Naive B cell (primary cell): Measurements from ENCODE around the gene SRP14. TPM values are rescaled to one million over a fixed set of nuclear protein-coding genes. Genes with fewer than 3 reads are reported as not detected.
A peak's percentile ranks its signal among the peaks of the same experiment; 100 is the strongest.

Experiments
- ATAC-seq, 2 donors: fragments of 150-1000 bp; cut with Tn5 transposase; 2 replicates each; pipeline ENCODE4 v1.10.0; 2021; ENCODE audit warnings: low read depth in 2 of 2, mild to moderate bottlenecking in 2 of 2, moderate library complexity in 2 of 2
- DNase-seq: peaks from one replicate; pipeline ENCODE4 v3.0.0; 2022
- H3K27ac Mint-ChIP-seq, 6 donors: one replicate each; pipeline ENCODE4 v1.8.0; 2020 to 2022; ENCODE audit warnings: mild to moderate bottlenecking in 6 of 6, mixed read lengths in 6 of 6, moderate library complexity in 5 of 6, inconsistent platforms in 2 of 6
- H3K27me3 Mint-ChIP-seq, 3 donors: one replicate each; pipeline ENCODE4 v1.8.0; 2021 to 2022; ENCODE audit warnings: mixed read lengths in 3 of 3, mild to moderate bottlenecking in 1 of 3
- H3K36me3 Mint-ChIP-seq, 2 donors: one replicate each; pipeline ENCODE4 v1.8.0; 2020 to 2022; ENCODE audit warnings: mixed read lengths in 2 of 2, inconsistent platforms in 1 of 2, mild to moderate bottlenecking in 1 of 2
- H3K4me1 Mint-ChIP-seq, 3 donors: one replicate each; pipeline ENCODE4 v1.8.0; 2020 to 2022; ENCODE audit warnings: mixed read lengths in 3 of 3, inconsistent platforms in 1 of 3, mild to moderate bottlenecking in 1 of 3, moderate library complexity in 1 of 3
- H3K4me3 Mint-ChIP-seq, 8 donors: one replicate each; pipeline ENCODE4 v1.8.0; 2020 to 2022; ENCODE audit warnings: mild to moderate bottlenecking in 8 of 8, mixed read lengths in 8 of 8, moderate library complexity in 8 of 8, inconsistent platforms in 2 of 8
- H3K9me3 Mint-ChIP-seq, 7 donors: one replicate each; pipeline ENCODE4 v1.8.0; 2020 to 2022; ENCODE audit warnings: mixed read lengths in 7 of 7, mild to moderate bottlenecking in 5 of 7, inconsistent platforms in 2 of 7, moderate library complexity in 1 of 7
- polyA plus RNA-seq, 6 donors: library from polyadenylated mRNA; unstranded; fragments of 300-500 nt; fragmentation: Illumina TruSeq; gene quantifications; one replicate each; pipeline ENCODE4 v1.2.3, GENCODE V29; 2021; ENCODE audit warnings: low read depth in 6 of 6

SRP14 gene, protein sequence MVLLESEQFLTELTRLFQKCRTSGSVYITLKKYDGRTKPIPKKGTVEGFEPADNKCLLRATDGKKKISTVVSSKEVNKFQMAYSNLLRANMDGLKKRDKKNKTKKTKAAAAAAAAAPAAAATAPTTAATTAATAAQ
- polyA plus RNA-seq, result 1,000 to 10,000 TPM in 1 of 6 donors, 100 to 1,000 TPM in 5; 640 to 1,092 (median 833) TPM

DNA sequence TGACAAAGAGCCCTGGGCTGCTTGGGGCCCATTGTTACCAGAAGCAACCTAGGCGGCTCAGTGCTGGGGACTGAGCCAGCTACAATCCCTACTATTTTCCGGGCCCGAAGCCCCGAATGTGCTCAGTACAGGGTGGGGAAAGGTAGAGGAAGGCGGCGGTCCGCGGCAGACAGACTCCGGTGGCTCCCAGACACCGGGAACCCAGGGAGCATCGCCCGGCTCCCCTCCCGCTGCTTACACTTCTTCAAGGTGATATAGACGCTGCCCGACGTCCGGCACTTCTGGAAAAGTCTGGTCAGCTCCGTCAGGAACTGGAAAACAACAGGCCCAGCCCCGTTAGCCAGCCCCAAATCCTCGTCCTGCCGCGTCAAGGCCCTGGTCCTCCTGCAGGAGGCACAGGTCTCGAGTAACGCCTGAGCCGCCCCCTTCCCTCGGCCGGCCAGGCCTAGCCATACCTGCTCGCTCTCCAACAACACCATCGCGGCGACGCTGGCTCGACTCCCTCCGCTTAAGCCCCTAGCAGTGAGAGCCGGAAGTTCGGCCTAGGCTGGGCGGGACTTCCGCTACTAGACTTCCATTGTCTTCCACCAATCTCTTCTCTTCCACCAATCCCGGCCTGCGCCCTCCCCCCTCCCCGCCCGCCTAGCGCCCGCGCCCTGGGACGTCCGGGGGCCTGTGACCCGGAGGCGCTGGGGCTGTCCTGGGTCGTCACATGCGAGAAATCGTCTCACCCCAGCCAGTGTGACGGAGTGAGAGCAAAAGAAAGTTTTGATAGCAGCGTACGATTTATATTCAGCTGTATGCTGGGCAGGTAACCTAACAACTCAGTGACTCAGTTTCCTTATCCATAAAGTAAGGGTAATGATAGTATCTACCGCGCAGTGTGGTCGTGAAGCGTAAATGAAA, at the start of gene SRP14:
Gene SRP14, minus strand, starts transcription at position 544 of the 906 bp plus-strand sequence. Its CDS starts 65 bp downstream, at position 479.
- DNase-seq, result peak; percentile 91
- no peaks in the 10 kb centered on the region for H3K9me3 Mint-ChIP-seq
- ATAC-seq, result peak; percentile 92 to 94
- H3K4me3 Mint-ChIP-seq, result peak within 1 kb of the TSS; percentile 98 to 100 (median 99)
- peak within 1 kb of the TSS; percentile 98 to 99 (median 99) for H3K27ac Mint-ChIP-seq
- H3K27me3 Mint-ChIP-seq, result no peaks in the 10 kb centered on the region
- peaks cover 8 to 17% of the 10 kb centered on the region in 2 donors for H3K36me3 Mint-ChIP-seq
- H3K4me1 Mint-ChIP-seq, result peaks cover 23 to 36% (median 31%) of the 10 kb centered on the region in 3 donors

DNA sequence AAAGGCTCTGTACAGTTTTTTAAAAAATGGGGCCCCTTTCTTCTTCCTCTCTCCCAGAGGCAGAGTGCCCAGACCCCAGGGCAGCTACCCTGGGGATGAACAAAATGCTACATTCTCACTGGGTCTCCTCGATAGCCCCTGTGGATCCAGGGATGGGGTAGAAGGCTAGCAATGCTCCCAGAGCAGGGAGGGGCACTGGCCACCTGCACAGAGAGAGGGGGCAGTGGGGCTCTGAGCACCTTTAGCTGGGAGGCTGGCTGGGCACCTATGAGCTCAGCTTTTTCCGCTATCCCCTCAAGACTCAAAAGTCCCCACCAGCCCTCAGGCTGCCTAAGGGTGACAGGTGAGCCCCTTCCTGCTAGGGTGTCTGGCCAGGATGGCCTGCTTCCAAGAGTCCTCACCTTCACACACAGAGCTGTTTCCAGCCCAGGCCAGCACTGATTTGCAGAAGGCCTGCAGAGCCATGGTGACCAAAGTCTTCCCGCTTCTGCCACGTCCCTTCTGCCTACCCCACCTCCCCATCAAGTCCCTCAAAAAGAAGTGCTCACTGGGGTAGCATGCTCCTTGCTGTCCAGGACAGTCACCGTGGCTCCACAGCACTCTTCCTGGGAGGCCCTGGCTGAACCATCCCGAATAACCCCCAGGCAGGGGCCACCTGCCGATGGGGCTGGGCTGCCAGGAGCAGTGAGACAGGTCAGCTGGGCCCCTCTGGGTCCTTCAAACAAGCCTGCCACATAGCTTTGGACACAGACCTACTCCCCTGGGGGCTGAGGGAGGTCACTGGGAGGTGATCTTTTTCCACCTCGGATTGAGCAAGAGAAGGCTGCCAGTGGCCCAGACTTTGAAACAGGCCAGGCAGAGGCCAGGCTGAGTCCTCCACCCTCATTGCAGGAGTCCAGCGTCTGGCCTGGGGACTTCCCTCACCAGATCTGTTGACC, 49.3 kb upstream of the SRP14 start:
- no peaks in the 10 kb centered on the region for H3K9me3 Mint-ChIP-seq
- DNase-seq (no peak), ATAC-seq (no peak)
- no peaks in the 10 kb centered on the region for H3K27me3 Mint-ChIP-seq
- peak overlapping the region in 2 of 6 donors; percentile 47 to 84 for H3K27ac Mint-ChIP-seq
- H3K36me3 Mint-ChIP-seq, result peaks cover 0 to 6% of the 10 kb centered on the region in 2 donors
- peaks cover 25 to 69% (median 46%) of the 10 kb centered on the region in 3 donors for H3K4me1 Mint-ChIP-seq
- no peak overlapping the region for H3K4me3 Mint-ChIP-seq

DNA sequence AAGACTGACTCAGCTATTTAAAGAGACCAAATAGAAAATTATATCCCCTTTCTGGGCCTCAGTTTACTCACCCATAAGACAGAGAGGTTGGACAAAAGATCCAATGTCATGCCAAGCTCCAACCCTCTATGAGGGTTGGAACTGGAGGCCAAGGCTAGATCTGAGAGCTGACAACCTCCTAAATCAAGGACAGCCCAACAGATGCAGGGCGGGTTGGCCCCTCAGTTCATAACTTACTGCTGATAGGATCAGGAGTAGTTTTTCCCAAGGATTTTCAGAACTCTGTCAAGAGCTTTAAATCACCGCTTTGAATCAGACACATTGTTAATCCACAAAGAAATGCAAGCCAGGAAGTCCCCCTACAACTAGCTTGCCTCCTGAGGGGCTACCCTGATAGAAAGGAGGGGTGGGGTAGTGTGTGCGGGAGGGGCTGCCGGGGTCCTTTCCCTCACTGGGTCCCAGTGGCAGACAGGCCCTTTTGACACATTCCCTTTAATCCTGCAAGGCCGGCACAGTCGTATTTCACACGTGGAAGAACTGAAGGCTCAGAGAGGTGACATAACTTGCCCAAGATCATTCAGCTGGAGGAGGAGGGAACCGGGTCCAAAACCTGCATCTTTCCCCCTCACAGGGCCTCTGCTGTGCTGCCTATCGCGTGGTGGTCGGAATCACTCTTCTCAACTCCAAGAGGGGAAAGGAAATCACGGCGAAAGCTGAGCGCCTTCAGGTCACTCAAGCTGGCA, 48.3 kb upstream of the SRP14 start:
- H3K9me3 Mint-ChIP-seq, result no peaks in the 10 kb centered on the region
- H3K4me3 Mint-ChIP-seq, result no peak overlapping the region
- H3K27ac Mint-ChIP-seq, result peak overlapping the region in 3 of 6 donors; percentile 34 to 84 (median 71)
- ATAC-seq, result no peak
- no peaks in the 10 kb centered on the region for H3K27me3 Mint-ChIP-seq
- peaks cover 25 to 69% (median 43%) of the 10 kb centered on the region in 3 donors for H3K4me1 Mint-ChIP-seq
- no peak for DNase-seq
- peaks cover 0 to 6% of the 10 kb centered on the region in 2 donors for H3K36me3 Mint-ChIP-seq

DNA sequence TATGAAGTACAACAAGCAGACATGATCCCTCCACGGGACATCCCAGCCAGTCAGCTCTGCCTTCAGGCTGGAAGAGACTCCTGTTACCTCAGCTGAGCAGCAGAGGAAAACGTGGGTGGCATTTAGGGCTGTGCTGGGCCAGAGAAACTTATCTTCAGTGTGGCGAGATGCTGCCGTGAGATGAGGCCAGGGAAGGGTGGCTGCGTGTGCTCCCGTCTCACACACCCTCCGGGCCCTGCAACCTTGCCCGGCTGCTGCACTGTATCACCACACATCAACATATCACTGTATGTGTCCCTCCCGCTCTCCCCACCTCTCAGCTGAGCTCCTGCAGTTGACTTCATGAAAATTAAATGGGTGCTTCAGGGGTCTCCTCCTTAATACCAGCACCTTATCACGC, 46.3 kb upstream of the SRP14 start:
- ATAC-seq (no peak), DNase-seq (no peak)
- Mint-ChIP-seq H3K4me3 (peak overlapping the region in 1 of 8 donors; percentile 37), H3K27ac (no peak overlapping the region), H3K9me3 (no peaks in the 10 kb centered on the region), H3K36me3 (peaks cover 0 to 6% of the 10 kb centered on the region in 2 donors), H3K27me3 (no peaks in the 10 kb centered on the region), H3K4me1 (peaks cover 34 to 75% (median 52%) of the 10 kb centered on the region in 3 donors)

DNA sequence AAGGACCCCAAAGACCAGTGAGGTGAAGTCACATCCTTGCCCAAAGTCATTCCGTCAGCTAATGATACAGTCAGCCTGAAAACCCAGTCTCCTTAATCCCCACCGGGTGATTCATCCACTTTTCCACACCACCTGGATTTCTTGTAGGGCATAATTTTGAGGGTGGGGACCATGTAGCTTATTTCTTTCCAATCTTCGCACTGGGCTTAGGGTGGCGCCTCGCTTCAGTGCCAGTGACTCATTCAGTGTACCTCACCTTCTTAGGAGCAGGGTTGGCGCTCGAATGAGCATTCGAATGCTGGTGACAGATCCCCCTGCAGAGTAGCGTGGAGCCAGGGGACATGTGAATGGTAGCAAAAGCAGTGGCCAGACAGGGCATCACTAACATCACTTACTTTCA, 45.7 kb upstream of the SRP14 start:
- Mint-ChIP-seq H3K27ac (no peak overlapping the region), H3K36me3 (peaks cover 0 to 5% of the 10 kb centered on the region in 2 donors), H3K4me3 (peak overlapping the region in 1 of 8 donors; percentile 12), H3K27me3 (no peaks in the 10 kb centered on the region), H3K4me1 (peaks cover 36 to 73% (median 56%) of the 10 kb centered on the region in 3 donors), H3K9me3 (no peaks in the 10 kb centered on the region)
- ATAC-seq (no peak), DNase-seq (no peak)

DNA sequence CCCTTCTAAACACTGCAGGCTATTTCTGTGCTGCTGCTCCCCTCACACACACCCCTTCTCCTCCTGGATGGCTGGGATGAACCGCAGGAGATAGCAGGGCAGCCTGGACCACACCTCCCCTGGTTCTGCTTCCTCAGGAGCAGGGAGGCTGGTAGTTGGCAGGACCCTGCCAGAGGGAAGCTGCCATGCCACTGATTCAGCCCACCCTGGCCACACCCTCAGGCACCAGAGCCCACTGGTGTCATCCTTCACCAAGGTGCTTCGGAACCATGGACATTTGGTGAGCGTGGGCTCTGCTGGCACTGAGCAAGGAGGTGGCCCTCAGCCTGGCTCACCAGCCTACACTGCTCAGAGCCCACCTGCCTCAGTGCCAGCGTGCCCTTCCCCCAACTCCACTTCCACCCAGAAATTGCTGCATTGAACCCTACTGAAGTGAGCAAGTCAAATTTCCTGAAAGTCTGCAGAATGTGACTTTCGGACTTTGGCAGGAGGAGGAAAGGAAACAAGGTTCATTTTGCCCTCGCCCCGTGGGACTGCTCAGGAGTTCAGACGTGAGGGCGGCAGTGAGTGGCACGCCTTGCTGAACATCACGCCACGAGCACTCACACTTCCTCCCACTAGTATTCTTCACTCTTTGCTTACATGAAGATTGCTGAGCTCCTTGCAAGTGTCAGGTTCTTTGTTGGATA, 43.4 kb upstream of the SRP14 start:
- Mint-ChIP-seq H3K4me3 (peak overlapping the region; percentile 50 to 92 (median 90)), H3K27ac (peak overlapping the region; percentile 75 to 97 (median 96)), H3K9me3 (no peaks in the 10 kb centered on the region), H3K27me3 (no peaks in the 10 kb centered on the region), H3K36me3 (no peaks in the 10 kb centered on the region), H3K4me1 (peaks cover 36 to 71% (median 58%) of the 10 kb centered on the region in 3 donors)
- peak; percentile 96 to 98 for ATAC-seq
- peak; percentile 74 for DNase-seq

DNA sequence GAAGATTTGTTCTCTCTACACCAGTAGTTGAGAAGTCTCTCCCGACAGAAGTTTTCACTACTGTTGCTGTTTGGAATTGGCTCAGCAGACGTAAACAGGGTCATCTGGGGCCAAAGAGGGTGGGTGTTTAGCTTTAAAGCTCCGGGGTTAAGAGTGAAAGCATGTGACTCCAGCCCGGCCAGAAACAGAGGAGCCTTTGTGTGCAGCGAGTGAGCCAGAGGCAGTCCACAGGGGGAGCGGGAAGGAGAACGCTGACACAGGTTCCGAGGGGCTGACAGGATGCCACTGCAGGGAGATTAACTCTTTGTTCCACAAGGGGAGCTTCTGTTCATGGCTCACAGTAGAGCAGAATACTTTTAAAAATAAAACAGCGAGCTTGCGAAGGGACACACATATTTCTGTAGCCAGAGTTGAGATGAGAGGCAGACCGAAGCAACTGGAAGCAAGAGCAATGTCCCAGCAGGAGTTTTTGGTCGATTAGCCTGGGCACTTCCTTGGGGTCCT, 42.8 kb upstream of the SRP14 start:
- no peak for DNase-seq
- peak overlapping the region; percentile 50 to 92 (median 90) for H3K4me3 Mint-ChIP-seq
- ATAC-seq, result no peak
- no peaks in the 10 kb centered on the region for H3K36me3 Mint-ChIP-seq
- peaks cover 36 to 66% (median 56%) of the 10 kb centered on the region in 3 donors for H3K4me1 Mint-ChIP-seq
- no peaks in the 10 kb centered on the region for H3K9me3 Mint-ChIP-seq
- peak overlapping the region; percentile 75 to 97 (median 91) for H3K27ac Mint-ChIP-seq
- H3K27me3 Mint-ChIP-seq, result no peaks in the 10 kb centered on the region

DNA sequence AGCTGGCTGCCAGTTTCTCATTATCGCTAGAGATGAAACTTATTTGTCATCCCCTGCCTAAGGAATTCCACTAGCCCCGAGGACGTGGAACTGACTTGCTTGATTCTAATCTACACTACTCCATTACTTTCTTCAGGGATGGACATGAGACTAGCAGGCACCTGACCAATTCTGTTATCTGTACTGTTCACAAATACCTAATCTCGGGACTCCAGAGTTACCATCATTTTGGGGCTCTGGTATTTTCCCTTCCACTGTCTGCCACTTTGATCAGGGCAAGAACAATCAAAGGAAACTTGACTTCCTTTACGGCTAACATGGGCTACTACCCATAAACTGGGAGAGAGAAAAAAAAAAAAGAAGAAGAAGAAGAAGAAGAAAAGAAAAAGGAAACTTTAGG, 41.9 kb upstream of the SRP14 start:
- no peak for ATAC-seq
- H3K9me3 Mint-ChIP-seq, result no peaks in the 10 kb centered on the region
- H3K4me1 Mint-ChIP-seq, result peaks cover 34 to 64% (median 47%) of the 10 kb centered on the region in 3 donors
- no peaks in the 10 kb centered on the region for H3K27me3 Mint-ChIP-seq
- H3K4me3 Mint-ChIP-seq, result peak overlapping the region in 6 of 8 donors; percentile 6 to 91 (median 68)
- no peak for DNase-seq
- peak overlapping the region in 5 of 6 donors; percentile 17 to 97 (median 75) for H3K27ac Mint-ChIP-seq
- H3K36me3 Mint-ChIP-seq, result no peaks in the 10 kb centered on the region

DNA sequence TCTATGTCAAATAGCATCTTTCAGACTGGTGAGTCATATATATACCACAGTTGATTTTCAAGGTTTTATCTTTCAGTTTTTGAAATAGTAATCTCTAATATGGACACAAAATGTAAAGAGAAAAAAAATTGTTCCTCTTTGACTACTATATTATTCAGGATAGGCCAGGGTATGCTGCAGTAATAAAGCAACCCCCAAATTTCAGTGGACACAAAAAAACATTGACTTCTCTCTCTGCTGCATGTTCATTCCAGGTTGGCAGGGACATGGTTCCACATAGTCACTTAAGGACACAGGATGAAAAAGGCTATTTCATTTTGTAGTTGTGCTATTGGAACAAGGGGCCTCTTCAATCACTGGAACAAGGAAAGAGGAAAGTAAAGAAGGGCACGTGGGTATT, 41.1 kb upstream of the SRP14 start:
- peaks cover 38 to 64% (median 46%) of the 10 kb centered on the region in 3 donors for H3K4me1 Mint-ChIP-seq
- H3K27ac Mint-ChIP-seq, result no peak overlapping the region
- no peaks in the 10 kb centered on the region for H3K27me3 Mint-ChIP-seq
- no peak overlapping the region for H3K4me3 Mint-ChIP-seq
- ATAC-seq, result no peak
- no peaks in the 10 kb centered on the region for H3K36me3 Mint-ChIP-seq
- H3K9me3 Mint-ChIP-seq, result no peaks in the 10 kb centered on the region
- no peak for DNase-seq

DNA sequence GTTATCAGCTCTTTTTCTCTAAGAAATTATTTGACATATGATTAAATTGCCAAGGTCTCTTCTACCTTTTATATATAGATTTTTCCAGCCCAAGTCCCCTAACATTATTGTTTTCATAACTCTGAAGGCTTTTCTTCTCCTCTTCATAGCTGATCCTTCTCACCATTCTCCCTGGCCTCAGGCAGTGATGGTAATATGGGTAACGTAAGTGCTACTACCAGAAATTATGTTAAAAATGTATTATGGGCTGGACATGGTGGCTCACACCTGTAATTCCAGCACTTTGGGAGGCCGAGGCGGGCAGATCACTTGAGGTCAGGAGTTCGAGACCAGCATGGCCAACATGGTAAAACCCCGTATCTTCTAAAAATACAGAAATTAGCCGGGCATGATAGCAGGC, 40.5 kb upstream of the SRP14 start:
- Mint-ChIP-seq H3K4me3 (no peak overlapping the region), H3K27ac (peak overlapping the region in 2 of 6 donors; percentile 44 to 47), H3K27me3 (no peaks in the 10 kb centered on the region), H3K4me1 (peaks cover 36 to 58% (median 41%) of the 10 kb centered on the region in 3 donors), H3K36me3 (no peaks in the 10 kb centered on the region), H3K9me3 (no peaks in the 10 kb centered on the region)
- DNase-seq, result no peak
- no peak for ATAC-seq

DNA sequence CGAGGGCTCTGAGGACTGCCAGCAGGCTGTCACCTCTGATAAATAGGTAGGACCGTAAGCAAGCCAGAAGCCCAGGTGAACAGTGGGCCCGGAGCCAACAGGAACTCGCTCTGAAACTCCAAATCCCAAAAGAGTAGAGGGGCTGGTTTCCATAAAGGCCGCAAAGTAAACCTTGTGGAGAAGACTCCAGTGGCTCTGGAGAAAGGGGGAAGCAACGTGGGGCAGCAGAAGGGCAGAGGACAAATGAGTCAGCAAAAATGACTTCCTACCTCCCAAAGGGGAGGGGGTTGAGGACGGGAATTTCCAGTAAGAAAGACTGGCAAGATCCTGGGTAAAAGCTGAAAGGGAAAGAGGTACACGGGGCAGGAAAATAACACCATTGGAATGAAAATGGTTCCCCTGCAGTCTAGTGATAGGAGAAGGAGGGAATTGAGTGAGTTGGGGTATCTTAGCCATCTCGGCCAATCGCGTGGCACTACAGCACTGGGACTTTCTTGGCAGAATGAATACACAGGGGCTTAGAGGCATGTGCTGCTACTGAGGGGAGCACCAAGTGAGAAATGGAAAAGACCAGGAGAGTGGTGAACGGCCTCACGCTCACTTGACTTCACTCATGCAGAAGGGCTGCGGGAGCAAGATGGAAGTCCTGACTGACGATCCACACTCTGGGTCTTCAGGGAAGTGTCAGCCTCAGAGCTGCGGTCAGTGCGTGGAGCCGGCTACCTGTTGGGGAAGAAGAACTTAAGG, 36.5 kb upstream of the SRP14 start:
- Mint-ChIP-seq H3K4me3 (no peak overlapping the region), H3K36me3 (no peaks in the 10 kb centered on the region), H3K27me3 (peaks cover 0 to 4% (median 0%) of the 10 kb centered on the region in 3 donors), H3K27ac (peak overlapping the region in 5 of 6 donors; percentile 20 to 75 (median 53)), H3K4me1 (peaks cover 20 to 40% (median 30%) of the 10 kb centered on the region in 3 donors), H3K9me3 (no peaks in the 10 kb centered on the region)
- ATAC-seq, result no peak
- no peak for DNase-seq
